A549 treated with dexamethasone at 1 μM for 4 hours (cell line): ENCODE results near the gene RTKN. TPM values are rescaled to one million over a fixed set of nuclear protein-coding genes. Genes with fewer than 3 reads are reported as not detected.

Experiments
- total RNA-seq: library from RNA; stranded (reverse); fragments of 200-300 nt; extraction: Qiagen RNA extraction; gene quantifications from 5 replicates; pipeline ENCODE4 v1.2.3, GENCODE V29; 2022

Gene RTKN, protein sequence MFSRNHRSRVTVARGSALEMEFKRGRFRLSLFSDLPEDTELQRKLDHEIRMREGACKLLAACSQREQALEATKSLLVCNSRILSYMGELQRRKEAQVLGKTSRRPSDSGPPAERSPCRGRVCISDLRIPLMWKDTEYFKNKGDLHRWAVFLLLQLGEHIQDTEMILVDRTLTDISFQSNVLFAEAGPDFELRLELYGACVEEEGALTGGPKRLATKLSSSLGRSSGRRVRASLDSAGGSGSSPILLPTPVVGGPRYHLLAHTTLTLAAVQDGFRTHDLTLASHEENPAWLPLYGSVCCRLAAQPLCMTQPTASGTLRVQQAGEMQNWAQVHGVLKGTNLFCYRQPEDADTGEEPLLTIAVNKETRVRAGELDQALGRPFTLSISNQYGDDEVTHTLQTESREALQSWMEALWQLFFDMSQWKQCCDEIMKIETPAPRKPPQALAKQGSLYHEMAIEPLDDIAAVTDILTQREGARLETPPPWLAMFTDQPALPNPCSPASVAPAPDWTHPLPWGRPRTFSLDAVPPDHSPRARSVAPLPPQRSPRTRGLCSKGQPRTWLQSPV
- 14.2 to 25.4 TPM (median 23.2 TPM) in 5 replicates for total RNA-seq

DNA sequence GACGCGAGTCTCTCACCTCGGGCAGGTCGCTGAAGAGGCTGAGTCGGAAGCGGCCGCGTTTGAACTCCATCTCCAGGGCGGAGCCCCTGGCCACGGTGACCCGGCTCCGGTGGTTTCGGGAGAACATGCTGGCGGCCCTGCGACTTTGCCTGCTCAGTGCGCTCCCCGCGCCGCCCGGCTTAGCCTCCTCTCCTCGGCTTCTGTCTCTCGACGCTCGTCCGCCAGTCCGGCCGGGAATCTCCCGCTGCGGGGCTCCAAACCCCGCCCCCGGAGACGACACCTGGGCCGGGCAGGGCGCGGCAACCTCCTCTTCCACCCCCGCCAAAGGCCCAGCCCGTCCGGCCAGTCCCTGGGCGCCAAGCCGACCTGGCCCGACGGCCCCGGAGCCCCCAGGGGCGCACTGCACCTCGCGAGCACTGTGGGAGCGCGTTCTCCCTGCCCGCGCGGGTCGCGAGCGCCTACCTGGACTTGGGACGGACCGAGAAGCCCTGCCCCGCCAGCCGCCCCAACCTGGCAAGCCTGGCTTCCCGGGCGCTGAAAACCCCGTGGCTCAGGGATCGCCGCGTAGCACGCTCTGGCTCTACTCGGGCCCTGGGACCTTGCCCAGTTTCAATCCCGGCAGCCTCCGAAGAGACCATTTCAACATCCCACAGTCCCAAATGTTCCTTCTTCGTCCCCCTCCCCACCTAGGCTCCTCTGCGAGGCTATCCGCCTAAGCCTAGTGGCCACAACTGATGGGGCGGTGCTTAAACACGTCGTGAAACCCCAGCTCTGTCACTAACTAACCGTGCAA lies at the start of gene RTKN:
Gene RTKN, minus strand, starts transcription at position 248 of the 793 bp plus-strand sequence. Its CDS starts 121 bp downstream, at position 127.

DNA sequence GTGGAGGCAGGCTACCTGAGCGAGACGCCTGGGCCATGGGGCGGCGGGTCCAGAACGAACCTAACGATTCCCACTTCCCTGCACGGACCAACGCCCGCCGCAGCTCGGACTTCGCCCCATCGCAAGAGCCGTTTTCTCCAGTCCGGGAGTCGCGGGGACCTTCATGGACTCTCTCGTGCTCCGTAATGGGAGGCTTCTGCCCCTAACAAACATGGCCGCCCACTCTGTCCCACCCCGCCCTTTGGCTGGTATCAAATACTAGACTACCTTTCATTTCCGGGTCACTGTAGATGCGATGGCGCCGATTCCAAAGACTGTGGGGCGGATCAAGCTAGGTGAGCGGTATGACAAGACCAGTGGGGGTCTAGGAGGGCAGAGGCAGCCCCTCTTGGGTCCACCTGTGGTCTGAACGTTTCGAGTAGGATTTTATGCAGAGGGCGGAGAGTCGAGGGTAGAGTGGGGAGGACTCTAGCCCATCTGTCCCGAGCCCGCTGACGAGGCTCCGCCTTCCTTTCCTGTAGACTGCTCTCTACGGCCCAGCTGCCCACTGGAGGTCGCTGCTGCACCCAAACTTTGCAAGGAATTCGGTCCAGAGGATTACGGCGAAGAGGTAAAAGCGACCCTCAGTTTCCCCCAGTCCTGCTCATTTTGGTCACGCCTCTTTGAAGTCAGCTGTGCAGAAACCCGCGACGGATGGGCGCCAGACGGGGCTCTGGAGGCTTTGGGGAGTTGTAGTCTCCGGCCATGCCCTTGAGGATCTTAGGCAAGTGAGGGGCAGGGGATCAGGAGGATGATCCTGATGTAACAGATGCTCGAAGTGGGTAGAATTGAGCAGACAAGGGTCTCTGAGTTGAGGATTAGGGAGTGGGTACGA lies 41.3 kb upstream of the RTKN start, which contains the start of the genes CCDC142 and TTC31:
Gene CCDC142, minus strand, starts transcription at position 198 of the 874 bp plus-strand sequence. Its CDS starts 161 bp downstream, at position 37.
Gene TTC31, plus strand, starts transcription at position 281 of the 874 bp plus-strand sequence. Its CDS starts 15 bp downstream, at position 296.

DNA sequence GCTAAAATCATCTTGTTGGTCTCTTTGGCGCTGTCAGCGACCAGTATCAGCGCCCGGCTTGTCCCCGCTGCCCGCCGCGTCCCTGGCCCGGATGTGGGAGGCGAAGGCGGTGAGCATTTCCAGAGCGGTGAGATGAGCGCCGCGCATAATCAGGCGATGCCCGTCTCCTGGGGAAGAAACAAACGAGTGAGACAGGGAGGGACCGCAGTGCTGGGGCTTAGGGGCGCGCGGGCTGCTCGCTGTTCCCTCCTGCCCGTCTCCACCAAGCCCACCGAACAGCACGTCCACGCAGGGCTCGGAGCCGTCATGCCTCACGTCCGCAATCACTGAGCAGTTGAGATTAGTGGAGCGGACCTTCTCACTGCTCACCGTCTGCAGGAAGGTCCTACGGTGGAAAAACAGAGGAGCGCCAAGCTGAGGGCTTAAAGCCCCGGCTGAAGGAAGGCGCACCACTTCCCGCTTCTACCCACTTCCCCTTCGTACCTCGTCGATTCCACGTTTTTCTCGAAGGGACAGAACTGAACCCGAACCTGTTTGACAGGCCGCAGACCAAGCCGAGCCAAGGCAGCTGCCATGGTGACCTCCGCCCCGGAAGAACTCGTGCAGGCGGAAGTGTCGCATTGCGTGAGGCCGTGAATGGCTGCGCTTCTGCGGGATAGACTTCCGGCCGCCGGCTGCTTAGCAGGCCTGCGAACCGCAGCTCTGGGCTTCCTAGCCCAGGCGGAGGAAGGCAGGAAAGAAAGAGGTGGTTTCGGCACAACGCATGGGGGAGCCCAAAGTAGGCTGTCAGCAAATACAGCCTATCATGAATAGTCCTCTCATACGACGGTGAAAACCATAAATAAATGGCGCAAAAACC lies 30.6 kb upstream of the RTKN start, which contains the start of gene MRPL53:
Gene MRPL53, minus strand, starts transcription at position 595 of the 859 bp plus-strand sequence. Its CDS starts 20 bp downstream, at position 575.

DNA sequence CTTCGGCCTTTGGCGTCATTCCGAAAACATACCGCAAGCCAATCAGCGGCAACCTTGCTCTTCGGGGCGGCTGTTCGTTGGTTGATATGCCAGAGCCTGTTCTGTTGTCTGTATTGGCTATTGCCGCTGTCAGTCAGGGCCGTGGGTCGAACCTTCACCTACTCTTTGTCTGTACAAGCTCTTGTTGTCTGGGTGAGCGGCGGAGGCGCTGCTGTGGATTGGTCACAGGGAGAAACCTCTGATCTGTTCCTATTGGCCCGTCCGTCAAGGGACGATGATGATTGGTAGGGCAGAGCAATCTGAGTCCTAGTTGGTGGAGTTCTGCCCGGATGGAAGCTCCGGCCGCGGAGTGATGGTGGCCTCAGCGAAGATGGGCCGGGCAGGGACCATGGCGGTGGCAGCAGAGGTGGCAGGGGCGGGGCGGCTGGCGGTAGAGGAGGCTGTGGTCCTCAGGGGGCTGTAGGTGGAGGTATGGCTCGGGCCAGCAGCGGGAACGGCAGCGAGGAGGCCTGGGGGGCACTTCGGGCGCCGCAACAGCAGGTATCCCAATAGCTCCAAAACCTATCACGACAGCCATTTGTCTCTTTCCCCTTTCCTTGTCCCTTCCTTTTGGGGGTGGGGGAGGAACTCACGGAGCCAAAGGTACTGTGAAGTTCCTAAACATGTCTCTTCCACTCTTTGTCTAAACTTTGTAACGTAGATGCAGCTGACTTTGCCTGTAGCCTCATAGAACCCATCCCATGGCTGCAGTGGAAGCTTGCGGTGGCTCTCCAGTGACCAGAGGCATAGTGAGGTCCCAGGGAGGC lies 16.6 kb upstream of the RTKN start, which contains the start of gene WBP1:
Gene WBP1, plus strand, starts transcription at position 307 of the 806 bp plus-strand sequence. Its CDS starts 165 bp downstream, at position 472.

DNA sequence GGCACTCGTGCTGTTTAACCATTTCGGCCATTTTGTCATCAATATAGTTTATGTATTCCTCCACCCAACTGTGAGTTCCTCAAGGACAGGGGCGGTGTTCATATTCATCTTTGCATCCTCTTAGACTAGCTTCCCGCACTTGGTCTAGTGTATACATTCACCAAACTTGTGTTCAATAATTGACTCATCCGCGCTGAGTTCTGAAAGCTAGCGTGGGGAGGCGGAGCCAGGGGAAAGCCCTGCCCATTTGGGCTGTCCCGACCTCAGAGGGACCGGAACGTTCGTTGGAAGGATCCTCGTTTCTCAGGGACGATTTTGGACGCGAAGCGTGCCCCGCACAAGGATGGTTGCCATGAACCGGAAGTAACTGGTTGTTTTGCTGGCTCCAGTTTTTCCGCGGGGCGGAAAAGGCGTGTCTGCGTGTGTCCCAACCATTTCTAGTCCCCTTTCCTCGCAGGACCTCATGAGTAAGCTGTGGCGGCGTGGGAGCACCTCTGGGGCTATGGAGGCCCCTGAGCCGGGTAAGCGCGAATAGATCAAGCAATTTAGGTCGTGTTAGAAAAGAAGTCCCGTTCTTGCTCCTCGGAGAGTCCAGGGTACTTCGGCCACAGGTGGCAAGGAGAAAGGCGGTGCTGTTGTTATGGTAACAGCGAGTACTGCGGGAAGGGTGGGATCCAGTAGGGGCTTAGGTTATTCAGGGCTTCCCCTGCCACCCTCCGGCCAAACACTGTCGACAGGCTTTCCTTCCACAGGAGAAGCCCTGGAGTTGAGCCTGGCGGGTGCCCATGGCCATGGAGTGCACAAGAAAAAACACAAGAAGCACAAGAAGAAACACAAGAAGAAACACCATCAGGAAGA lies 13.1 kb upstream of the RTKN start, which contains the start of gene INO80B:
Gene INO80B, plus strand, starts transcription at position 434 of the 858 bp plus-strand sequence. Its CDS starts 30 bp downstream, at position 464.

DNA sequence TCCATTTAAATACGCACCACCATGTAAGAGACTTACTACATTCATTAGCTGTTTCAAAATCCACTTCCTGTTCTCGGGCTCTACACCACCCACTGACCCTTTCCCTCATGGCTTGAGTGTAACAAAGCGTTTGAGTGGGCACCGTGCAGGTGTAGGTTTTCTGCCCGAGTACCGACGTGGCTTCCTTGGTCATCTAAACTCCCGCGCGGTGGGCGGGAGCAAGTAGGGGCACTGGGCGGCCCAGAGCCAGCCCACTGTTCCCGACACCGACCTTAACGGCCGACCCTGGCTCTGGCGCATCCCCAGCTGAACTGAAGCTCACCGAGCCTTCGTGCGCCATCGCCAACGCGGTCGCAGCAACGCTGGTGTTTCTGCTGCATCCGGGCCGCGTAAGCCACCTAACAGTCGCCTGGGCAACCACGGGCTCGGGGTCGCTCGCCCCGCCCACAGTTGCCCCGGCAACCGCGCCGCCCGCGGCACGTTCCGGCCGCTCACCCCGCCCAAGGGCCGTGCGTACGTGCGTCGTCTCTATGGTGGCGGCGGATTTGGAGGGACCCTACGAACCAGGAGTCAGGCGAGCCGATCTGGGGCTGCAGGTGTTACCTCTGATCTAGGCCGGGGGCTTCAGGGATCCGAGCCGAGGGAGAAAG lies 20.4 kb downstream of the RTKN start, which contains the start of the genes C2orf81 and WDR54:
Gene C2orf81, minus strand, starts transcription at position 399 of the 650 bp plus-strand sequence. Its CDS starts 59 bp downstream, at position 340.
Gene WDR54, plus strand, starts transcription at position 510 of the 650 bp plus-strand sequence. CDS start 424 bp downstream, outside the sequence.

DNA sequence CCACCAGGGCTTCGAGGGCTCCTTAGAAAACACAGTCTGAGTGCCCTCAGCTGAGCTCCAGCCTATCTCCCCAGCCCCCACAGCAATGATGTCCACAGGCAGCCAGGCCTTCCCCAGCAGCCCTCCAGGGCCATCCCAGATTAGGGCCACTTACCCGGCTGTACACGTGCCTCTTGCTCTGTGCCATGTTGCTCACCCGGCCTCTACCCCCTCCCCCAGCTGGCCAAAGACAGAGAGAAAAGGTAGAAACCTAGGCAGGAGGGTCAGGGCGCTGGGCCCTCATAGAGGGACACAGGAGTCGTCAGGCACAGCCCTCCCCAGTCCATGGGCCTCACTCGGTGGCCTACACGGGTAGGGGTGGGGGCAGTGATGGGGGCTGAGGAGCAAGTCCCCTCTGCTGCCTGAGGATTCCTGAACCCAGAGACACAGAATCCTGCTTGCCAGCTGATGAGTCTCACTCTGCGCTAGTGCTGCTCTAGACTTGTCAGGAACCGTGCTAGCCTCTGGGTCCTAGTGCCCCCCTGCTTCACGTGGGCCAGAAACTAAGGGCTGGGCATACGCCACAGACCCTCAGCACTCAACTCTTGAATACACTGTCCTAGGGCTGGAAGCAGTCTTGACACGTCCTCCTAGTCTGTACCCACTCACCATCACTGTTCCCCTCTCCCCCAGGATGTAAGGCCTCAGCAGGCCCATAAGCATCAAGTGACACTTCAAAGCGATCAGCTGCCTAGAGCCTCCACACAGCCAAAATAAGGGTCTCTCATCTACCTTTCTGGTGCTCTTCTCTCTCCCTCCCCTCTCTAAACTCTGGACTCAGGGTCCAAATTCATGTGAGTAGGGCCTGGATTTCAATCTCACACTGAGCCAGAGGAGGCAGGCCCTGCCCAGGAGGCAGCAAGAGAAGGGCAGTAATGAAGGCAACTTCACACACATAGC lies 61.6 kb downstream of the RTKN start, which contains the start of gene DCTN1:
Gene DCTN1, minus strand, starts transcription at position 461 of the 939 bp plus-strand sequence. Its CDS starts 274 bp downstream, at position 187.

Other genes starting within 250 kb of the RTKN start
- 137 to 156 TPM (median 146 TPM) in 5 replicates for gene MTHFD2, start 243.3 kb downstream of the RTKN start, total RNA-seq
- 0.15 to 0.34 TPM (median 0.28 TPM) in 5 replicates for gene SLC4A5, start 98.5 kb downstream of the RTKN start, total RNA-seq
- gene DCTN1, start 61.6 kb downstream of the RTKN start, total RNA-seq = 108 to 168 TPM (median 160 TPM) in 5 replicates
- 3.3 to 3.7 TPM (median 3.6 TPM) in 5 replicates for gene C2orf81, start 20.3 kb downstream of the RTKN start, total RNA-seq
- gene WDR54, start 20.2 kb downstream of the RTKN start, total RNA-seq = 75.2 to 80.4 TPM (median 77.7 TPM) in 5 replicates
- 42.3 to 51.4 TPM (median 47.4 TPM) in 5 replicates for gene INO80B, start 13.2 kb upstream of the RTKN start, total RNA-seq
- 44.4 to 86.4 TPM (median 77.7 TPM) in 5 replicates for gene WBP1, start 16.5 kb upstream of the RTKN start, total RNA-seq
- 37.2 to 52.8 TPM (median 51.3 TPM) in 5 replicates for gene MOGS, start 23.4 kb upstream of the RTKN start, total RNA-seq
- gene MRPL53, start 30.7 kb upstream of the RTKN start, total RNA-seq = 108 to 154 TPM (median 133 TPM) in 5 replicates
- 6.6 to 14.5 TPM (median 12.6 TPM) in 5 replicates for gene CCDC142, start 41.1 kb upstream of the RTKN start, total RNA-seq
- 10.6 to 16.6 TPM (median 15.0 TPM) in 5 replicates for gene TTC31, start 41.1 kb upstream of the RTKN start, total RNA-seq
- gene LBX2, start 57.7 kb upstream of the RTKN start, total RNA-seq = 2.7 to 3.7 TPM (median 3.0 TPM) in 5 replicates
- 29.3 to 38.9 TPM (median 31.6 TPM) in 5 replicates for gene PCGF1, start 65.8 kb upstream of the RTKN start, total RNA-seq
- gene TLX2, start 72.5 kb upstream of the RTKN start, total RNA-seq = 0.17 to 0.31 TPM (median 0.21 TPM) in 5 replicates
- gene DQX1, start 84.3 kb upstream of the RTKN start, total RNA-seq = 0.07 to 0.15 TPM (median 0.08 TPM) in 3 of 5 replicates, not detected in the others
- gene AUP1, start 87.8 kb upstream of the RTKN start, total RNA-seq = 176 to 254 TPM (median 231 TPM) in 5 replicates
- 31.4 to 39.0 TPM (median 38.8 TPM) in 5 replicates for gene HTRA2, start 88.0 kb upstream of the RTKN start, total RNA-seq
- gene LOXL3, start 112.0 kb upstream of the RTKN start, total RNA-seq = 0.22 to 0.58 TPM (median 0.35 TPM) in 5 replicates
- gene DOK1, start 112.8 kb upstream of the RTKN start, total RNA-seq = 3.5 to 5.2 TPM (median 4.4 TPM) in 5 replicates
- not detected in 5 replicates for gene M1AP, start 206.4 kb upstream of the RTKN start, total RNA-seq
- gene SEMA4F, start 212.3 kb upstream of the RTKN start, total RNA-seq = 8.4 to 13.4 TPM (median 11.8 TPM) in 5 replicates